ENCODE data around the gene GID8. TPM values are rescaled to one million over a fixed set of nuclear protein-coding genes. Genes with fewer than 3 reads are reported as not detected.

The GID8 gene
- total RNA-seq, 4 donors from 2014 or later, result 39.6 to 59.3 (median 44.2) TPM

DNA sequence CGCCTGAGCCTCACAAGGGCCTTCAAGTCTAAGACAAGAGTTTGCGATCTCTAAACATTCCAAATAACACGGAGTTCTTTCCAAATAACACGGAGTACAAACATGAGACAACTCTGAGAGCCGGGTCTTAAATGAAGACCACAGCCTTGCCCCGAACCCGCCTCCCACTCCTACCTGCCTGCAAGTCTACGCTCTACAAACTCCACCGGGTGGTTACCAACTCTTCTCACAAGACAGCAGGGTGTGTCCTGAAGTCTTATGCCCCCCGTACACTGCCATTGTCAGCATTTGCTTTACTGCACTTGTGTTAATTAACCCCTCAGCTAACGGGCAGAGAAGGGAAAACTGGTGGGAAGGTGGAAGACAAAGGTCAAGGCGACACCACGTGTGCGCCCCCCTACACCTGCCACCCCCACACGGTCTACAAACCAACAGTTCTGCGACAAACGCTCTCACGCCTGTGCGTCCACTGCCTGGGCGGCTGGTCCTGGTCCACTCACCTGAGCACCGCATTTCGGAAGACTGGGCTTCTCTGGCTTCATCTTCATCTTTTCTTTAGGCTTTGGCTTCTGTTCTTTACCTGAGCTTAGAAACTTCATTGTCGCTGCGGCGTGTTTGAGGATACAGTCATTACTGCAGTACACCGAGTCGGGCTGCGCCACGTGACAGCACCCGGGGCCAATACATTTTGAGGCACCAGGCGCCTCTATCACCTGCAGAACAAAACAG lies 31.1 kb upstream of the GID8 start:
- 92 to 93% methylated on average over 31 of the region's 31 CpGs for WGBS, 2 donors
- no peak overlapping the region for H3K4me3 ChIP-seq (ENCODE audit: low read depth, poor library complexity, severe bottlenecking)
- intact Hi-C loops (cut with DNase I; ENCODE audit: low total_unique reads), result no loop called here
- DNase-seq (ENCODE audit: low spot score in 2 of 2), result no peak
- TF ChIP-seq, protein P1, sequence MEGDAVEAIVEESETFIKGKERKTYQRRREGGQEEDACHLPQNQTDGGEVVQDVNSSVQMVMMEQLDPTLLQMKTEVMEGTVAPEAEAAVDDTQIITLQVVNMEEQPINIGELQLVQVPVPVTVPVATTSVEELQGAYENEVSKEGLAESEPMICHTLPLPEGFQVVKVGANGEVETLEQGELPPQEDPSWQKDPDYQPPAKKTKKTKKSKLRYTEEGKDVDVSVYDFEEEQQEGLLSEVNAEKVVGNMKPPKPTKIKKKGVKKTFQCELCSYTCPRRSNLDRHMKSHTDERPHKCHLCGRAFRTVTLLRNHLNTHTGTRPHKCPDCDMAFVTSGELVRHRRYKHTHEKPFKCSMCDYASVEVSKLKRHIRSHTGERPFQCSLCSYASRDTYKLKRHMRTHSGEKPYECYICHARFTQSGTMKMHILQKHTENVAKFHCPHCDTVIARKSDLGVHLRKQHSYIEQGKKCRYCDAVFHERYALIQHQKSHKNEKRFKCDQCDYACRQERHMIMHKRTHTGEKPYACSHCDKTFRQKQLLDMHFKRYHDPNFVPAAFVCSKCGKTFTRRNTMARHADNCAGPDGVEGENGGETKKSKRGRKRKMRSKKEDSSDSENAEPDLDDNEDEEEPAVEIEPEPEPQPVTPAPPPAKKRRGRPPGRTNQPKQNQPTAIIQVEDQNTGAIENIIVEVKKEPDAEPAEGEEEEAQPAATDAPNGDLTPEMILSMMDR (IDR thresholded peaks at IDR 0.05), result no peak
- no peak for TF ChIP-seq POLR2A (IDR thresholded peaks at IDR 0.05)

DNA sequence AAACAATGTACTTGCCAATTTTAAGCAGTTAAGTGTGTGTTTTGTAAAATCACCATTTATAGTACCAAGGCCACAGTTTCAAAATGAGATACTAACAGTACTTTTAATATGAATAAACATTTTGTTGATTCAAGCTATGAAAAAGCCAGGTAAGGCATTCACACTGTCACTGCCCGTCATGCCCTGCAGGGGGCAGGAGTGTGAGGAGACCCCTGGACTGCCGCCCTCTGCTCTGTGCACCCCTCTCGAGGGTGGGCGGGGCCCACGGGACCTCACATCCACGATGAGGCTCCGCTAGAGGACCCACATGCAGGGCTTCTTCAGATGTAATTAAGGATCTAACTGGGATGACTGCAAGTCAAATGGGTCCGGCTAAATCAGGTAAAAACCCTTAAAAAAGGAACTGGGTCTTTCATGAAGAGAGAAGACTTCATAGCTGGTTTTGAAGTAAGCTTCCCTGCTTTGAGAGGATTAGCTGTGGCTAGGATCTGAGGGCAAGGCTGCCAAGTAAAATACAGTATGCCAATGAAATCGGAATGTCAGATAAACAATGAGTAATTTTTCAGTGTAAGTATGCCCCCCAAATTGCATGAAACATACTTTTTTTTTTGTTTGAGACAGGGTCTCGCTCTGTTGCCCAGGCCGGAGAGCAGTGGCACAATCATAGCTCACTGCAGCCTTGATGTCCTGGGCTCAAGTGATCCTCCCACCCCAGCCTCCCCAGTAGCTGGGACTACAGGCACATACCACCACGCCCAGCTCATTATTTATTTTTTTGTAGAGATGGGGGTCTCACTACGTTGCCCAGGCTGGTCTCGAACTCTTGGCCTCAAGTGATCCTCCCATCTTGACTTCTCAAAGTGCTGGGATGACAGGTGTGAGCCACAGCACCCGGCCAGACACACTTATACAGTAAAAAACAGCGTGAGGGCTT lies 30.3 kb upstream of the GID8 start:
- no peak for TF ChIP-seq POLR2A (IDR thresholded peaks at IDR 0.05)
- 72 to 78% methylated on average over 16 of the region's 16 CpGs for WGBS, 2 donors
- no peak overlapping the region for H3K4me3 ChIP-seq (ENCODE audit: low read depth, poor library complexity, severe bottlenecking)
- DNase-seq (ENCODE audit: low spot score in 2 of 2), result no peak
- intact Hi-C loops (cut with DNase I; ENCODE audit: low total_unique reads), result no loop called here

DNA sequence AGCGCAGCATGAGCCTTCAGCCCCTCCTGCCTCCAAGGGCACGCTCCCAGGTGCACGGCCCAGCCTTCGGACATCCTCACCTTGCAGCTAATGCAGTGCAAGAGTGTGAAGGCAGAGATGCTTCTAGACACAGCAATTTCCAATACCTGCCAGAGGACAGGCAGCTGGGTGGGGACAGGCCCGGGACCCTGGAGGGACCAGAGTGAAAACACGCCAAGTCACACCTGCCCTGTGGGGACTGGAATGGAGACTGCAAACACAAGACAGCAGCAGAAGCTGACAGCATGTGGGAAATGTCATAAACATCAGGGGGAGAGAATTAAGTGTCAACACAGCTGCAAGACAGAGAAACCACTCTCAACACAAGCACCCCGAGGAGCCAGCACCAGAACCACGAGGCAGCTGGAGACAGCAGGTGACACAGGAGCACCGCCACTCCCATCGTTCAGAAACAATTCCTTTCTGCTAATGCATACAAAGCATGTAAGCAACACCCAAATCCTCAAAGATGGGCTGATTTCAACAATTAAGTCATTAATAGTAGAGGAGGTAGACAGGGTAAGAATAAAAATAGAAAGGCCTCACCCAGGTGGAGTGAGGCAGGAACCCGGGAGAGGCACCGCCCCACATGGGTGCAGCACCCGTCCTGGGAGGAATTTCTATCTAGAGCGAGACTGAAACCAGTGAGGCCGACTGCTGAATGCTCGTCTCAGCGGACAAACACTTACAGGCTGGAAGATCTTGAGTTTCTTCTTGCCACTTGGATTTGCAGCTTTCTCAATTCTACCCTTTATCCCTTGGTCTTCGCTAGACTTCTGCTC lies 28.8 kb upstream of the GID8 start:
- intact Hi-C loops (cut with DNase I; ENCODE audit: low total_unique reads), result no loop called here
- TF ChIP-seq, protein P1 (IDR thresholded peaks at IDR 0.05), result no peak
- no peak for TF ChIP-seq POLR2A (IDR thresholded peaks at IDR 0.05)
- DNase-seq (ENCODE audit: low spot score in 2 of 2), result no peak
- no peak overlapping the region for H3K4me3 ChIP-seq (ENCODE audit: low read depth, poor library complexity, severe bottlenecking)
- WGBS, 2 donors, result 77% methylated on average over 18 of the region's 18 CpGs

DNA sequence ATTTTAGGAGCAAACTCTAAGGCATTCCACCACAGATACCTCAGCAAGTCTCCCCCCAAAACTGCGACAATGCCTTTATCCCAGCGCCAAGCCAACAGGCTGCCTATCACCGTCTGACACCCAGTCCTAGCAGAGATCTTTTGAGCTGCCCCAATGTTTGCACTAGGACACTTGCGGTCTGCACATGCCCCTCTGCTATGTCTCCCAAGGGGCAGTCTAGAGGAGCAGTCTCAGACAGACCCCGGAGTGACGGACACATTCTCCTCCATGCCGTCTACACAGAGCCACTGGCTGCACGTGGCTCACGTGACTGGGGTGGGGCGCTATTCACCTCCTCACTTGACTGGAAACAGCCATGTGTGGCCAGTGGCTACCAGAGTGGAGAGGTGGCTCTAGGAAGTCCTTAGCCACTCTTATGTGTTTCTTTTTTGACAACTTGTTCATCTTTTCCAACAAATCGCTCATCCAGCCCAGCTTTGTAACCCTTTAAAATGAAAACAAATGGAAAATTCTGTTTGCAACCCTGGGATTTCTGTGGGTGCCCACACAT lies 27.7 kb upstream of the GID8 start:
- 90 to 93% methylated on average over 11 of the region's 11 CpGs for WGBS, 2 donors
- no peak overlapping the region for H3K4me3 ChIP-seq (ENCODE audit: low read depth, poor library complexity, severe bottlenecking)
- no peak for TF ChIP-seq POLR2A (IDR thresholded peaks at IDR 0.05)
- TF ChIP-seq, protein P1 (IDR thresholded peaks at IDR 0.05), result no peak
- intact Hi-C loops (cut with DNase I; ENCODE audit: low total_unique reads), result no loop called here
- DNase-seq (ENCODE audit: low spot score in 2 of 2), result no peak

DNA sequence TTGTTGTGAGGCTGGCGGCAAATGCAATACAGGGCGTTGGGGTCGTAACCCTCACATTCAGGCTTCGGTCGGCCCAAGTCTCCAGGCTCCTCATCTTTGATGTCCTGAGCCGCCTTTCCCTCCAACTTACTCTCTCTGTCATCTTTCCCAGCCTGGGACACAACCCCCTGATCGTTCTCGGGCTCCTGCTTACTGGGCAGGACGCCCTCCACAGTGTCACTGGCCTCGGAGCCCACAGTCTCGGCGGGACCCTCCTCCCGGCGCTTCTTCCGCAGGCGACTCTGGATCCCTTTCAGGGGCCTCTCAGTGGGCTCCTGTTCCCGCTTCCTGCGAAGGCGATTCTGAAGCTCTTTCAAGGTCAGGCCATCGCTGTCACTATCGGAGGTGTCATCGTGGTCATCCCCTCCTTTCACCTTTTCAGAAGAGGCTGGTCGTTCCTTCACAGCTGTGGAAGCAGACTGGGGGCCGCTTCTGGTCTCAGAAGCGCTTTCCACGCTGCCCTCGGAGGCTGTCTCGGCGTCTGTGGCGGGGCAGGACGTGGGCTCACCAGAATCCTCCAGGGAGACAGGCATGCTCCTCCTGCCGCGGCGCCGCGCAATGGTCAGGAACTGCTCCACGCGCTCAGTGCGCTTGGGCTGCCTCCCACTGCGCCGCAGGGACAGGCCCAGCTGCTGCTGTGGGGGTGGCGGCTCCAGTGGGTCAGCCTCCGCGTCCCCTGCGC lies 27.0 kb upstream of the GID8 start:
- 94 to 95% methylated on average over 44 to 45 of the region's 45 CpGs for WGBS, 2 donors
- TF ChIP-seq POLR2A (IDR thresholded peaks at IDR 0.05), result no peak
- TF ChIP-seq, protein P1 (IDR thresholded peaks at IDR 0.05), result no peak
- no peak overlapping the region for H3K4me3 ChIP-seq (ENCODE audit: low read depth, poor library complexity, severe bottlenecking)
- no peak for DNase-seq (ENCODE audit: low spot score in 2 of 2)
- intact Hi-C loops (cut with DNase I; ENCODE audit: low total_unique reads), result no loop called here
